ENCODE data around the gene IMMP2L. TPM values are rescaled to one million over a fixed set of nuclear protein-coding genes. Genes with fewer than 3 reads are reported as not detected.

Gene IMMP2L
- total and polyA plus RNA-seq, 2 of the 4 experiments (the other 2 are of a cell fraction), result 5.8 to 9.3 TPM

GRCh38 chr7:111485701-111486380, 76.5 kb downstream of the IMMP2L start:
- Histone ChIP-seq H2AK5ac (ENCODE audit: low read depth, low read length) (no peak overlapping the region), H2AFZ (replicated peaks; ENCODE audit: low read length, poor library complexity) (no peak overlapping the region), H3K4me1 (ENCODE audit: control insufficient read depth, insufficient read depth, low read length) (no peaks in the 10 kb centered on the region), H3K4ac (ENCODE audit: low read depth, low read length) (no peak overlapping the region), H4K8ac (ENCODE audit: low read depth in 2 of 2, low read length in 2 of 2) (no peak overlapping the region), H2BK15ac (ENCODE audit: low read depth, low read length) (no peak overlapping the region), H3K4me3 (ENCODE audit: insufficient read depth, low read depth, low read length) (no peak overlapping the region), H2BK120ac (ENCODE audit: low read depth, low read length) (no peak overlapping the region), H2BK20ac (ENCODE audit: low read depth, low read length) (no peak overlapping the region), H3K9me3 (ENCODE audit: control insufficient read depth, insufficient read depth, low read length) (no peaks in the 10 kb centered on the region), H3K79me1 (ENCODE audit: low read depth in 1 of 2, low read length in 2 of 2) (no peaks in the 10 kb centered on the region), H3K27me3 (ENCODE audit: control insufficient read depth, insufficient read depth, low read length) (no peaks in the 10 kb centered on the region), H3K14ac (replicated peaks; ENCODE audit: low read depth, low read length) (no peak overlapping the region), H3K9me1 (ENCODE audit: insufficient read depth, low read length) (no peaks in the 10 kb centered on the region), H4K20me1 (ENCODE audit: insufficient read depth, low read length) (no peaks in the 10 kb centered on the region), H3K23ac (ENCODE audit: low read depth, low read length) (no peak overlapping the region), H3K27ac (ENCODE audit: insufficient read depth, low read length) (no peak overlapping the region), H4K5ac (ENCODE audit: low read depth, low read length) (no peak overlapping the region), H3K56ac (ENCODE audit: extremely low read depth, insufficient read depth, low read length) (no peak overlapping the region), H4K91ac (ENCODE audit: insufficient read depth, low read depth, low read length) (no peak overlapping the region), H3K9ac (ENCODE audit: low read depth, low read length) (no peak overlapping the region), H3K36me3 (ENCODE audit: control insufficient read depth, insufficient read depth, low read length) (no peaks in the 10 kb centered on the region), H3K18ac (ENCODE audit: low read depth, low read length) (no peak overlapping the region), H2AK9ac (replicated peaks; ENCODE audit: low read depth, low read length, poor library complexity) (no peak overlapping the region), H2BK5ac (ENCODE audit: low read depth, low read length, poor library complexity, severe bottlenecking) (no peak overlapping the region), H3K4me2 (ENCODE audit: low read depth, low read length) (no peak overlapping the region)
- dilution Hi-C loops (cut with HindIII; ENCODE audit: low sequenced_read_pairs, unreplicated experiment), result no loop called here
- no TSS peak for BruUV-seq (replicated peaks)
- DNase-seq (no peak), ATAC-seq (ENCODE audit: low read depth) (peak; percentile 17; the same call in 1 of the 2 replicates)
- TF ChIP-seq SMC3 (IDR thresholded peaks at IDR 0.05; ENCODE audit: low read depth, low read length), result no peak
- no peak for TF ChIP-seq MAZ (IDR thresholded peaks at IDR 0.05; ENCODE audit: borderline replicate concordance, low read depth, low read length)
- TF ChIP-seq CEBPB (IDR thresholded peaks at IDR 0.05; ENCODE audit: low read depth, low read length), result no peak
- no peak for TF ChIP-seq RFX5 (IDR thresholded peaks at IDR 0.05; ENCODE audit: low read depth, low read length)
- no peak for TF ChIP-seq NFE2L2 (IDR thresholded peaks at IDR 0.05; ENCODE audit: low read depth, low read length)
- TF ChIP-seq RAD21 (IDR thresholded peaks at IDR 0.05; ENCODE audit: low read length), result no peak
- no peak for TF ChIP-seq ELK1 (IDR thresholded peaks at IDR 0.05; ENCODE audit: borderline replicate concordance, low read depth, low read length)
- no peak for TF ChIP-seq CTCF (conservative IDR thresholded peaks at IDR 0.05; ENCODE audit: low read depth, low read length)
- TF ChIP-seq MXI1 (IDR thresholded peaks at IDR 0.05; ENCODE audit: borderline replicate concordance, low read depth, low read length), result no peak
- no peak for TF ChIP-seq BHLHE40 (IDR thresholded peaks at IDR 0.05; ENCODE audit: low read depth, low read length)
- TF ChIP-seq POLR2A (IDR thresholded peaks at IDR 0.05; ENCODE audit: low read depth, low read length), result no peak
- no peak for TF ChIP-seq RCOR1 (IDR thresholded peaks at IDR 0.05; ENCODE audit: insufficient replicate concordance, low read length)
- TF ChIP-seq USF2 (IDR thresholded peaks at IDR 0.05; ENCODE audit: low read depth, low read length), result no peak
- no peak for TF ChIP-seq CHD1 (IDR thresholded peaks at IDR 0.05; ENCODE audit: low read depth, low read length)
- no peak for TF ChIP-seq MAFK (IDR thresholded peaks at IDR 0.05; ENCODE audit: low read depth, low read length)
- TF ChIP-seq FOS (IDR thresholded peaks at IDR 0.05; ENCODE audit: low read depth, low read length), result no peak
- ChIA-PET CTCF (interaction anchor here (0.6 kb wide), 1 partner anchor 392 kb away, joined by 4 read pairs; no protein-coding TSS in a partner anchor), POLR2A (ENCODE audit: unreplicated experiment) (no interaction called here)
- intact Hi-C loops (cut with micrococcal nuclease), result loop anchor here (1.0 to 5.0 kb wide), 6 partner anchors 157 to 1644 kb away; no protein-coding TSS in a partner anchor
- in situ Hi-C loops (cut with MboI; ENCODE audit: low sequenced_read_pairs), result loop anchor here (5.0 to 10.0 kb wide), 2 partner anchors 151 to 394 kb away; partner anchors contain the start of gene LRRN3
- WGBS, 2 experiments (ENCODE audit: extremely low coverage in 2 of 2, insufficient read length in 1 of 2), result no CpG with 5 or more reads among the region's 4 CpGs
